ENCODE measurements around the gene PITPNC1. TPM values are rescaled to one million over a fixed set of nuclear protein-coding genes. Genes with fewer than 3 reads are reported as not detected.
"Not testable (repeated sequence)": the region's sequence is repeated elsewhere in the genome, so short reads cannot be mapped to it uniquely, and the experiment has no call there.

PITPNC1 gene
- total RNA-seq, 1 experiment from 2014 or later, result 34.5 TPM

DNA sequence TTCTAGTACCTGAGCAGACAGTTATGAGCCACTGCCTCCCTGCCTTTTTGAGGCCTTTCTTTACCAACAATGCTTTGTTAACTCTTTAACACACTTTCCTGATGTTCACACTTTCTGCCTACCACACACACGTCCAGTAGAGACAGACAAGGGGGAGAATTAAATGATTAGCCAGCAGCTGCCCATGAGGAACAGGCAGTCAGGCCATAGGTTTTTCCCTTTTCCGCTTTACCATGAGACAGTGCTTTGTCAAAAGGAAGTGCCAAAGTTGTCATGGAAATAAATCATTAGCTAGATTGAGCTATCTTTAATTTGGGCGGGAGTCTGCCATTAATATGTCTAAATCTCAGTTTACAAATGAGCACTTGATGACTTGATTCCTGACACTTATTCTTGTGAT is 102.1 kb downstream of the PITPNC1 start:
- DNase-seq (ENCODE audit: extremely low read depth, low read depth), result no peak

- DNase-seq (ENCODE audit: extremely low read depth, low read depth), result not testable (repeated sequence)
These were observed 103.9 kb downstream of the PITPNC1 start for GRCh38 chr17:67480959-67481358.

DNA sequence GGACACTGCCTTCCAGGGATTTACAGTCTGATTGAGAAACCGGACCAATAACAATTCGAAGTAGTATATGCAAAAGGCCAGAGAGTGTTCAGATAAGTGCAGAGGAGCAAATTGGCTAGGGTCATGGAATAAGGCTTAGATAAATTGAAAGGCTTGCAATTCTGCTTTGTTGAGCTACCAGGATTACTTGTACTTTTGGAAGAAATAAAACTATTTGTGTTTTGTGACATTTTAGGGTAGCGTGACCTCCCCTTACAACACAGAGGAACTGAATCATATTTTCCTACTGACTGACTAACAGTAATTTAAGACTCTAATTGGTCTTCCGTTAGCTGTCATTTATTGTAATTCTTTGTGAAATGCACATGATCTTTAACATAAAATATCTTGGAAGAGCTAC is 104.7 kb downstream of the PITPNC1 start:
- DNase-seq (ENCODE audit: extremely low read depth, low read depth), result no peak

GRCh38 chr17:67482764-67483163 is 105.7 kb downstream of the PITPNC1 start:
- no peak for DNase-seq (ENCODE audit: extremely low read depth, low read depth)

DNA sequence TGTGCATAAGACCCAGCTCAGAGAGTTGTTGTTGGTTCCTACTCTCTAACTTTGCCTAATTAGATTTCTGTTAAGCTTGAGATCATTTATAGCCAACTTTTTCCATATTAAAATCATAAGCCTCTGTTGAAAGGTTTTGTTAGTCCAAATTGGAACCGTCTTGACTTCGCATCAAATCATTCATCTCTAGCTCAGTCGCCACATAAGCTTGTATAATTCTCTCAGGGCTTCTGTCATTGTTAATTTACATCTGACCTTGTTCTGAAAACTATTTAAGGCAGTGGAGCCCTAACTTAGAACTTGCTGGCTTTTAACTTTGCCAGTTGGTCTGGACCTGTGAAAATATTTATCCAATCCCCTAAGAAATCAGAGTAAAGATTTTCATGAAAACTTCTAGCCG is 107.2 kb downstream of the PITPNC1 start:
- no peak for DNase-seq (ENCODE audit: extremely low read depth, low read depth)

GRCh38 chr17:67485666-67486065 is 108.6 kb downstream of the PITPNC1 start:
- no peak for DNase-seq (ENCODE audit: extremely low read depth, low read depth)

DNA sequence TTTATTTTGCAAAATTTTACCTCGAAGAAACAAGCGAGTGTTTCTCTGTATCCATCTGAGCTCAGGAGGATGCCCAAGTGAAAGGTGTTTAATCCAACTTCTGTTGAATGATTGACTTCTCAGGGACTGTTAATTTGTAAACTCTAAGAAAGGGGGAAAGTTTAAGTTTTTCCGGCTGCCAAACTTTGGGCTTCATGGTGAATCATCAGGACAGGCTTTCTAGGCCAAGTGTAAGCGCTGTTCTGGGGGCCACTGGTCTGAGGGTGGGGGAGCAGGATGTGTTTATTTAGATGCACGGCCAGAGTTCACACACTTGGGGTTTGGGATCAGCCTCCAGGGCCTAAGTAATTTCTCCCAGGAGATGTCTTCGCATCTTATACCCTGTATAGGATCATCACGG is 110.4 kb downstream of the PITPNC1 start:
- no peak for DNase-seq (ENCODE audit: extremely low read depth, low read depth)

DNA sequence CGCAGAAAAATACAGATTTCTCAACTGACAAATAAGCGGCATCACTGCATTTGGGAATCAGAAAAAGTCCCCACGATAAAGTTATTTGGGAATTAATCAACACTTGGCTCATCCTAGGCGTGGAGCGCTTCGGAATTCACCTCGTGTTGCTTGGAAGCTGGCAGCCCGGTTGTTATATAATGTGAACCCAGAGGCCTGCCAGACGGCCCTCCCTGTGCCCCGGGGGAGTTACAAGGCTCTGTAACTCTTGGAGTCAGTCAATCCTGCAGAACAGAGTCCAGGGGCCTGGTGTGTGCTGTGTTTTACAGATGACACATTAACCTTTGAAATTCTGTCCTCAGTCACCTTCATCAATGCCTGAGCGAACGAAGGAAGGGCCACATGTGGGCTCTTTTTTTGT is 111.1 kb downstream of the PITPNC1 start:
- no peak for DNase-seq (ENCODE audit: extremely low read depth, low read depth)

DNA sequence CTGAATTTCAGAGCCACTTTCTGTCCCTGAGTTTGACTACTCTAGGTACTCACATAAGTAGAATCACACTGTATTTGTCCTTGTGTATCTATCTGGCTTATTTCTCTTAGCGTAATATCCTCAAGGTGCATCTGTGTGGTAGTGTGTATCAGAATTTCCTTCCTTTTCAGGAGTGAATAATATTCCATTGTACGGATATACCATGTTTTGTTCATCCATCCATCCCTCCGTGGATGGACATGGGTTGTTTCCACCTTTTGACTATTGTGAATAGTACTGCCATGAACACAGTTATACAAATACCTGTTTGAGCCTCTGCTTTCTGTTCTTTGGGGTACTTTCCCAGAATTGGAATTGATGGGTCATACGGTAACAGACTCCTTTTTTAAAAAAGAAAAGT is 111.7 kb downstream of the PITPNC1 start:
- DNase-seq (ENCODE audit: extremely low read depth, low read depth), result no peak

GRCh38 chr17:67489273-67489672 is 112.2 kb downstream of the PITPNC1 start:
- no peak for DNase-seq (ENCODE audit: extremely low read depth, low read depth)

DNA sequence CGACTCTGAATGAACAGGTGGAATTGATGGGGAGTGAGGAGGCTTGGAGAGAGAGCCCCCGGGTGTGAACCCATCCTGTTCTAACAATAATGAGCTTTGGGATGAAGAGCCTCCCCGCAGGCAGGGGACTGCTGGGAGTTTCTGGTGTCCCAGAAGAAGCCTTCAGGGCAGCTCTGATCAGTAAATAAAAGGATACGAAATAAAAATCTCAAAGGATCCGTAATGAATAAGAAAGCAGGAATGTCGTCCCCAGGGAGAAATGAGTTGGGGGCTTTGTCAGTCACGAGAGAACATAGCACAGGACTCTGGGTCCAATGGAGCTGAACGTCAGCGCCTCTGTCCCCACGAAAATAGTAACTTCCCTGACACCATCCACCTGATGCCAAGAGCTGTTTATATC is 113.4 kb downstream of the PITPNC1 start:
- DNase-seq (ENCODE audit: extremely low read depth, low read depth), result no peak

DNA sequence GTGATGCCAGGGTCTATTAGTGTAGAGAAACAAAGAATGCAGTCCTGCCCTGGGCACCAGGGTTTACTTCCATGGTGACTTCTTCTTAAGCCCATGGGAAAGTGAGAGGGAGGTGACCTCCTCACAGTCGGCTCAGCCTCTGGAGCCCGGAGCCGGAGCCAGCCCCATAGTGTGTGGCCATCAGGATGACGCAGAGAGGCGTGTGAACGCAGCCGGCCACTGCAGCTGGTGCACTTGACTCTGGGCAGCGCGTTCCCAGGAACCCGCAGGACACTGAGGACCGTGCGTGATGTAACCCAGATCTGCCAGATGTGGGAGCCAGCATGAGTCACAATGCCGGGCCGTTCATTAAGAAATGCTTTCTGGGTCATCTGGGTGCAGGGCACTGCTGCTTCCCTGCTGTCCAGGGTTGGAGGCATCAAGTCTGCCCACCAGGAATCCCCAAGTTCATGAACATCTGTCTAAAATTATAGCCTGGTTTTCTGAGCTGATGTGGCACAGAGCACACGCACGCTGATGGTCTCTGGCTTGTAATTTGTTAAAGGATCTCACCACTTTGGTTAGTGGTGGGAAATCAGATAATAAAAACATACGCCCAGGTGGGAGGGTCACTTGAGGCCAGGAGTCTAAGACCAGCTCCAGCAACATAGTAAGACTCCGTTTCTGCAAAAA is 114.1 kb downstream of the PITPNC1 start:
- DNase-seq (ENCODE audit: extremely low read depth, low read depth), result peak; percentile 92

DNA sequence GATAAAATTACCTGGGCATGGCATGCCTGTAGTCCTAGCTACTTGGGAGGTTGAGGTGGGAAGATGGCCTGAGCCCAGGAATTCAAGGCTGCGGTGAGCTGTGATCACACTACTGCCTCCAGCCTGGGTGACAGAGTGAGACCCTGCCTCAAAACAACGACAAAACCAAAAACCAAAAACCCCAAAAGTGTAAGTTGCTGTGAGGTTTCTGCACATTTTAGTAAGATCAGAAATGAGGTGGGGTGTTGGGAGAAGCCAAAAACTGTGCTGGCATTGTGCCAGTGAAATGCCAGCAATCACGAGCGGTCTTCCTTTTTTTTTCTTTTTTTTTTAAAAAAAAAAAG is 114.6 kb downstream of the PITPNC1 start:
- no peak for DNase-seq (ENCODE audit: extremely low read depth, low read depth)

GRCh38 chr17:67492251-67492740 is 115.2 kb downstream of the PITPNC1 start:
- DNase-seq (ENCODE audit: extremely low read depth, low read depth), result no peak

- DNase-seq (ENCODE audit: extremely low read depth, low read depth), result no peak
These were observed 115.9 kb downstream of the PITPNC1 start for GRCh38 chr17:67492824-67493517.

DNA sequence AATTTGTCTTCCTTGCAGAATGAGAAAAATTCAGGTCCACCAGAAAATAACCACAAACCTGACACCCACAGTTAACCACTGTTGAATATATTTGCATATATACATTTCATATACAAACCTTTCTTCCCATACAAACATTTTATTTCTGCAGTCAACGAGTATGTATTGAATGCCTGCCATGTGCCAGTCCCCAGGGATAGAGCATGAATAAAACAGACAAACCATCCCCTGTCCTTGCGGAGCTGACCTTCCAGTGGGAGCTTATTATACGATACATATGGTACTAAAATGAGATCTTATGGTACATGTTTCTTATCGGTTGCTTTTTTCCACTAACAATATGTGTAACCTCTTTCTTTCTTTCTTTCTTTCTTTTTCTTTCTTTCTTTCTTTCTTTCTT is 116.7 kb downstream of the PITPNC1 start:
- no peak for DNase-seq (ENCODE audit: extremely low read depth, low read depth)

- DNase-seq (ENCODE audit: extremely low read depth, low read depth), result not testable (repeated sequence)
These were observed 118.5 kb downstream of the PITPNC1 start for GRCh38 chr17:67495534-67495933.

- DNase-seq (ENCODE audit: extremely low read depth, low read depth), result no peak
These were observed 119.2 kb downstream of the PITPNC1 start for GRCh38 chr17:67496286-67496685.

- no peak for DNase-seq (ENCODE audit: extremely low read depth, low read depth)
These were observed 122.6 kb downstream of the PITPNC1 start for GRCh38 chr17:67499685-67500084.

DNA sequence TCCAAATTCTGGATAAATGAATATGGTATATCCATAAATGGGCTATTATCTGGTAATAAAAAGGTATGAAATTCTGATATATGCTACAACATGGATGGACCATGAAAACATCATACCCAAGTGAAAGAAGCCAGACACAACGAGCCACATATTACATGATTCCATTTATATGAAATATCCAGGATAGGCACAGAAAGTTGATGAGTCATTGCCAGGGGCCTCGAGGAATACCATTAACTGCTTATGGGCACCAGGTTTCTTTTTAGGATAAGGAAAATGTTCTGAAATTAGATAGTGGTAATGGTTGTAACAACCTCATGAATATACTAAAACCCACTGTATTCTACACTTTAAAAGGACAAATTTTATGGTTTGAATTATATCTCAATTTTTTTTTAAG is 123.2 kb downstream of the PITPNC1 start:
- no peak for DNase-seq (ENCODE audit: extremely low read depth, low read depth)

- no peak for DNase-seq (ENCODE audit: extremely low read depth, low read depth)
These were observed 123.7 kb downstream of the PITPNC1 start for GRCh38 chr17:67500677-67501300.

DNA sequence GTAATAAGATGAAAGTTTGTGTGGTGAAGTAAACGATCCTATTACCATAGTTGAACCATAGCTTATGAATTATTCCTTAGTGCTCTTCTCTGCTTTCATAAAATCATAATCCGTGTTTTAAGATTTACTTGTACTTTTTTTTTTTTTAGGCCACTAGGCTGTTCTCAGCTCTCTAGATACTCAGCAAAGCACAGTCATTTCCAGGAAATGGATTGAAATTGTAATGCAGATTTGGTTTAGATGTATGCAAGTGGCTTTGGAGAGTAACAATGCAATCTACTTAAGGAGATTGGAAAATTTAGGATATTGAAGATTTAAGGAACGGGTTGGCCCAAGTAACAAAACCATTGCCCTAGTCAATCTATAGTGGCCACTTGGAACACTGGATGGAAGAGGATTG is 125.1 kb downstream of the PITPNC1 start:
- no peak for DNase-seq (ENCODE audit: extremely low read depth, low read depth)
